GM23338 (cell line): ENCODE data around the gene TMEM132A. TPM values are rescaled to one million over a fixed set of nuclear protein-coding genes. Genes with fewer than 3 reads are reported as not detected.
"Not testable (repeated sequence)": the region's sequence is repeated elsewhere in the genome, so short reads cannot be mapped to it uniquely, and the experiment has no call there.

Experiments used
- ATAC-seq: fragments of 200-7000 bp; cut with Tn5 transposase; 3 replicates; pipeline ENCODE4 v1.9.1; 2020
- DNase-seq: peaks from one replicate; pipeline ENCODE4 v3.0.0-alpha.2; 2015; ENCODE audit warnings: low spot score
- H2AFZ ChIP-seq: fragments of 200-600 bp; sonication (generic); 2 replicates; pipeline ENCODE4 v1.8.0; 2016; ENCODE audit warnings: antibody characterized with exemption, mild to moderate bottlenecking, moderate library complexity
- H3F3A ChIP-seq: fragments of 200-600 bp; sonication (generic); replicated peaks from 2 replicates; pipeline ENCODE4 v1.8.0; 2017; ENCODE audit warnings: antibody characterized with exemption, mixed run types, low read depth
- H3K27ac ChIP-seq: fragments of 200-600 bp; sonication (generic); 2 replicates; pipeline ENCODE4 v1.6.1; 2016; ENCODE audit warnings: low read depth
- H3K27me3 ChIP-seq: fragments of 200-600 bp; sonication (generic); 2 replicates; pipeline ENCODE4 v1.8.0; 2016; ENCODE audit warnings: mild to moderate bottlenecking, mixed run types, moderate library complexity; ENCODE audit not compliant: insufficient read depth
- H3K36me3 ChIP-seq: fragments of 200-600 bp; sonication (generic); 2 replicates; pipeline ENCODE4 v1.8.0; 2016; ENCODE audit warnings: mild to moderate bottlenecking; ENCODE audit not compliant: insufficient read depth
- H3K4me1 ChIP-seq: fragments of 200-600 bp; sonication (generic); 2 replicates; pipeline ENCODE4 v1.8.0; 2016; ENCODE audit warnings: mild to moderate bottlenecking, moderate library complexity; ENCODE audit not compliant: insufficient read depth
- H3K4me2 ChIP-seq: fragments of 200-600 bp; sonication (generic); 2 replicates; pipeline ENCODE4 v1.7.1; 2017; ENCODE audit warnings: mixed run types
- H3K4me3 ChIP-seq: fragments of 200-600 bp; sonication (generic); 2 replicates; pipeline ENCODE4 v1.6.1; 2016; ENCODE audit warnings: mixed run types
- H3K79me2 ChIP-seq: fragments of 200-600 bp; sonication (generic); replicated peaks from 2 replicates; pipeline ENCODE4 v1.8.0; 2017; ENCODE audit warnings: mild to moderate bottlenecking; ENCODE audit not compliant: insufficient read depth
- H3K9me2 ChIP-seq: fragments of 200-600 bp; sonication (generic); 2 replicates; pipeline ENCODE4 v1.8.0; 2017; ENCODE audit not compliant: insufficient read depth
- H4K20me1 ChIP-seq: fragments of 200-600 bp; sonication (generic); replicated peaks from 2 replicates; pipeline ENCODE4 v1.8.0; 2017; ENCODE audit warnings: mild to moderate bottlenecking; ENCODE audit not compliant: insufficient read depth
- H3K27ac Mint-ChIP-seq: 2 replicates; pipeline ENCODE4 v1.8.0; 2020; ENCODE audit warnings: inconsistent platforms, mild to moderate bottlenecking, moderate library complexity, mixed read lengths
- H3K27me3 Mint-ChIP-seq: 3 replicates; pipeline ENCODE4 v1.8.0; 2022; ENCODE audit warnings: low read depth, mild to moderate bottlenecking, moderate library complexity, mixed read lengths, inconsistent platforms; ENCODE audit not compliant: insufficient read depth, poor library complexity
- H3K36me3 Mint-ChIP-seq: 3 replicates; pipeline ENCODE4 v1.8.0; 2021; ENCODE audit warnings: low read depth, mild to moderate bottlenecking, inconsistent platforms, moderate library complexity, mixed read lengths
- H3K4me1 Mint-ChIP-seq: 3 replicates; pipeline ENCODE4 v1.8.0; 2020; ENCODE audit warnings: mild to moderate bottlenecking, inconsistent platforms, mixed read lengths
- H3K4me3 Mint-ChIP-seq: 3 replicates; pipeline ENCODE4 v1.8.0; 2021; ENCODE audit warnings: moderate library complexity, mild to moderate bottlenecking, inconsistent platforms, mixed read lengths
- H3K9me3 Mint-ChIP-seq: 3 replicates; pipeline ENCODE4 v1.8.0; 2020; ENCODE audit warnings: moderate library complexity, mild to moderate bottlenecking, inconsistent platforms, mixed read lengths
- JUNB ChIP-seq: IDR thresholded peaks from one replicate; pipeline ENCODE4 v1.6.1; 2016; ENCODE audit warnings: antibody characterized with exemption; ENCODE audit not compliant: unreplicated experiment
- ZNF114 ChIP-seq: fragments of 250-450 bp; sonication (Bioruptor Pico); IDR thresholded peaks from 2 replicates; pipeline ENCODE4 v1.5.0; 2020; ENCODE audit warnings: mild to moderate bottlenecking, moderate library complexity
- ZNF462 ChIP-seq: fragments of 250-450 bp; sonication (Bioruptor Pico); IDR thresholded peaks from 2 replicates; pipeline ENCODE4 v1.5.0; 2020; ENCODE audit warnings: mild to moderate bottlenecking, moderate library complexity
- polyA plus RNA-seq: library from polyadenylated mRNA; unstranded; fragments of >200 nt; fragmentation: Nextera tagmentation; extraction: Ambion mirVana; gene quantifications from 2 replicates; pipeline ENCODE4 v1.2.1, GENCODE V29; 2016
- total RNA-seq: library from RNA; depleted of rRNA; stranded (reverse); fragments of >200 nt; shearing (Covaris generic); gene quantifications from 2 replicates; pipeline ENCODE4 v1.2.3, GENCODE V29; 2014

Gene TMEM132A
- total and polyA plus RNA-seq, 2 experiments from 2014 or later: 36.2 to 96.6 TPM

- not testable (repeated sequence) for H3F3A ChIP-seq, H3K4me1 Mint-ChIP-seq, H3K4me1 ChIP-seq, H3K79me2 ChIP-seq, H3K27ac Mint-ChIP-seq, H3K4me2 ChIP-seq, ATAC-seq, H3K9me3 Mint-ChIP-seq, H3K36me3 Mint-ChIP-seq, H3K27me3 ChIP-seq, H3K4me3 Mint-ChIP-seq, H3K36me3 ChIP-seq, H3K27ac ChIP-seq, H3K27me3 Mint-ChIP-seq, H3K4me3 ChIP-seq, DNase-seq, H2AFZ ChIP-seq, H3K9me2 ChIP-seq, H4K20me1 ChIP-seq
Observed at GRCh38 chr11:60974316-60974715, 50.1 kb downstream of the TMEM132A start.

GRCh38 chr11:60974726-60975125 lies 50.5 kb downstream of the TMEM132A start:
- H2AFZ ChIP-seq: no peak overlapping the region

More at GRCh38 chr11:60974726-60975125, 50.5 kb downstream of the TMEM132A start:
- no peak overlapping the region for H3K27ac ChIP-seq
- ATAC-seq (no peak), DNase-seq (no peak)
- H3K4me3 Mint-ChIP-seq: no peak overlapping the region
- no peaks in the 10 kb centered on the region for H4K20me1 ChIP-seq
- H3K36me3 ChIP-seq: no peaks in the 10 kb centered on the region
- no peaks in the 10 kb centered on the region for H3K27me3 Mint-ChIP-seq
- H3K36me3 Mint-ChIP-seq: no peaks in the 10 kb centered on the region
- no peaks in the 10 kb centered on the region for H3K9me2 ChIP-seq
- H3K79me2 ChIP-seq: no peaks in the 10 kb centered on the region
- H3K4me2 ChIP-seq: no peak overlapping the region
- no peaks in the 10 kb centered on the region for H3K4me1 ChIP-seq
- no peak overlapping the region for H3K4me3 ChIP-seq
- TF ChIP-seq ZNF462: no peak
- TF ChIP-seq ZNF114 (CRISPR knock-in tag): no peak
- TF ChIP-seq JUNB: no peak
- no peaks in the 10 kb centered on the region for H3K27me3 ChIP-seq
- H3K27ac Mint-ChIP-seq: no peak overlapping the region
- no peaks in the 10 kb centered on the region for H3K9me3 Mint-ChIP-seq
- H3K4me1 Mint-ChIP-seq: no peaks in the 10 kb centered on the region
- H3F3A ChIP-seq: no peaks in the 10 kb centered on the region
